GM12801 (cell line): ENCODE measurements around the gene TEKT3.

Source experiments
- TF ChIP-seq, protein P1 (sequence below): IDR thresholded peaks from one replicate; pipeline ENCODE4 v1.5.1; 2011; ENCODE audit warnings: control low read depth; ENCODE audit not compliant: insufficient read length; ENCODE audit errors: extremely low read depth

The TEKT3 gene

GRCh38 chr17:15341385-15341849 is at the start of gene TEKT3:
Gene TEKT3 (minus strand): TSS chr17:15341597. CDS start chr17:15331585, 10,012 bp downstream.
- TF ChIP-seq, protein P1, sequence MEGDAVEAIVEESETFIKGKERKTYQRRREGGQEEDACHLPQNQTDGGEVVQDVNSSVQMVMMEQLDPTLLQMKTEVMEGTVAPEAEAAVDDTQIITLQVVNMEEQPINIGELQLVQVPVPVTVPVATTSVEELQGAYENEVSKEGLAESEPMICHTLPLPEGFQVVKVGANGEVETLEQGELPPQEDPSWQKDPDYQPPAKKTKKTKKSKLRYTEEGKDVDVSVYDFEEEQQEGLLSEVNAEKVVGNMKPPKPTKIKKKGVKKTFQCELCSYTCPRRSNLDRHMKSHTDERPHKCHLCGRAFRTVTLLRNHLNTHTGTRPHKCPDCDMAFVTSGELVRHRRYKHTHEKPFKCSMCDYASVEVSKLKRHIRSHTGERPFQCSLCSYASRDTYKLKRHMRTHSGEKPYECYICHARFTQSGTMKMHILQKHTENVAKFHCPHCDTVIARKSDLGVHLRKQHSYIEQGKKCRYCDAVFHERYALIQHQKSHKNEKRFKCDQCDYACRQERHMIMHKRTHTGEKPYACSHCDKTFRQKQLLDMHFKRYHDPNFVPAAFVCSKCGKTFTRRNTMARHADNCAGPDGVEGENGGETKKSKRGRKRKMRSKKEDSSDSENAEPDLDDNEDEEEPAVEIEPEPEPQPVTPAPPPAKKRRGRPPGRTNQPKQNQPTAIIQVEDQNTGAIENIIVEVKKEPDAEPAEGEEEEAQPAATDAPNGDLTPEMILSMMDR, result no peak

DNA sequence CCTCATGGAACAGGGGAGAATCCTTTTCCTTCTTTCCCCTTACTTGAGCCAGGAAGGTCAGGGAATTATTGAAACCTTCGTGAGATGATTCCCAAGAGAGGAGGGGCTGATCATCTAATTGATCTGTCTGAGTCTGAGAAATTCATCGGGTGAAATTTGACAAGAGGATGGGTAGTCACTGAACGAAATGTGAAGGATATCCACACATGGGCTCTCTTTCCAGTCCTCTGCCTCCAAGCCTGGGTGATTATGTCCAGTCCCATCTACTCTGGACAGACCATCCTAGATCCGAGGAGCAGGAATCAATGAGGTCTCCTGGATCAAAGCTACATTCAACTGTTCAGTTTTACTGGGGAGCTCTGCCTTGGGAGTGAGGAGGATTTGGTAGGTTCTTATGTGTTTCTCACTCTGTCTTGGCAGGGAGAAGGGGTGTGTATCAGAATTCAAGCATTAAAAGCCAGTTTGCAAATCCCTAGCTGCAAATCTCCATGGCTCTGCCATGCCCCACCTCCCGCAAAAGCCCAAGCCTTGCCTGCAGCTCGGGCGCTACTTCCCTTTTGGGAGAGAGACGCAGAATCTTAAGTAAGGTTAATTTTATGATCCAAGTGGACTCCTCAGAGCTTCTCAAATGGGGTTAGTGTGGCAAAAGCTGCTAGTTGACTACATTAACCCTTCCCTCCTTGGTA is 47.1 kb upstream of the TEKT3 start:
- TF ChIP-seq, protein P1, result no peak

DNA sequence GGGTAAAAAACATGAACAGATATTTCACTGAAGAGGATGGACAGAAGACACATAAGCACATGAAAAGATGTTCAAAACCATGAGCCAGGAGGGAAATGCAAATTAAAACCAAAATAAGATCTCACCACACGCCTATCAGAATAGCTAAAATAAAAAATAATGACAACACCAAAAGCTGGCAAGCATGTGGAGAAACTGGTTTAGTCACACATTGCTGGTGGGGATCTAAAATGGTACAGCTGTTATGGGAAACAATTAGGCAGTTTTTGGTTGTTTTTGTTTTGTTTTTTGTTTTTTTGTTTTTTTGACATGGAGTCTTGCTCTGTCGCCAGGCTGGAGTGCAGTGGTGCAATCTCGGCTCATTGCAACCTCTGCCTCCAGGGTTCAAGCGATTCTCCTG is 44.7 kb upstream of the TEKT3 start:
- TF ChIP-seq, protein P1, result no peak

- TF ChIP-seq, protein P1, result no peak
Measured at GRCh38 chr17:15385305-15385704, 43.9 kb upstream of the TEKT3 start.

GRCh38 chr17:15384142-15384787 is 42.9 kb upstream of the TEKT3 start:
- TF ChIP-seq, protein P1, result no peak

GRCh38 chr17:15382914-15383313 is 41.5 kb upstream of the TEKT3 start:
- TF ChIP-seq, protein P1, result no peak

GRCh38 chr17:15381707-15382106 is 40.3 kb upstream of the TEKT3 start:
- TF ChIP-seq, protein P1, result no peak
